PFSK-1 (cell line): Measurements from ENCODE around the gene CD276.

ENCODE experiments used
- FOXP2 ChIP-seq: optimal IDR thresholded peaks from 2 replicates; pipeline ENCODE3; 2011; ENCODE audit warnings: borderline replicate concordance, control low read depth, inconsistent platforms; ENCODE audit not compliant: insufficient read depth; ENCODE audit errors: extremely low read length, extremely low read depth
- POLR2AphosphoS5 ChIP-seq: IDR thresholded peaks from 2 replicates; pipeline ENCODE4 v1.6.1; 2012; ENCODE audit warnings: low read depth, mild to moderate bottlenecking, control low read depth, low read length, moderate library complexity
- REST ChIP-seq, 2 experiments: IDR thresholded peaks; 2 replicates each; pipeline versions ENCODE4 v1.6.1 to v1.8.0; 2011 to 2012; ENCODE audit warnings: low read depth in 2 of 2, low read length in 2 of 2, control low read depth in 1 of 2, inconsistent platforms in 1 of 2, mild to moderate bottlenecking in 1 of 2, moderate library complexity in 1 of 2; ENCODE audit not compliant: insufficient read depth in 1 of 2
- SIN3A ChIP-seq: IDR thresholded peaks from 2 replicates; pipeline ENCODE4 v1.6.1; 2012; ENCODE audit warnings: mild to moderate bottlenecking, low read length, moderate library complexity, borderline replicate concordance; ENCODE audit not compliant: insufficient read depth
- TAF1 ChIP-seq: IDR thresholded peaks from 2 replicates; pipeline ENCODE4 v1.6.1; 2012; ENCODE audit warnings: low read length, control low read depth, borderline replicate concordance; ENCODE audit not compliant: insufficient read depth

CD276 gene

GRCh38 chr15:73674587-73674986, 9.6 kb upstream of the CD276 start:
- no peak for TF ChIP-seq FOXP2
- no peak for TF ChIP-seq POLR2AphosphoS5
- TF ChIP-seq REST (IDR thresholded peaks at IDR 0.05; ENCODE audit: insufficient read depth in 1 of 2, low read depth in 2 of 2, low read length in 2 of 2): no peak
- TF ChIP-seq SIN3A: no peak
- no peak for TF ChIP-seq TAF1

GRCh38 chr15:73677146-73677607, 7.0 kb upstream of the CD276 start:
- TF ChIP-seq TAF1 (no peak), POLR2AphosphoS5 (no peak), FOXP2 (no peak), REST (IDR thresholded peaks at IDR 0.05; ENCODE audit: insufficient read depth in 1 of 2, low read depth in 2 of 2, low read length in 2 of 2) (no peak), SIN3A (no peak)

- TF ChIP-seq REST (IDR thresholded peaks at IDR 0.05; ENCODE audit: insufficient read depth in 1 of 2, low read depth in 2 of 2, low read length in 2 of 2) (no peak), FOXP2 (no peak), SIN3A (no peak), POLR2AphosphoS5 (no peak), TAF1 (no peak)
Measured at GRCh38 chr15:73677733-73678132, 6.5 kb upstream of the CD276 start.

- TF ChIP-seq FOXP2: no peak
- TF ChIP-seq REST (IDR thresholded peaks at IDR 0.05; ENCODE audit: insufficient read depth in 1 of 2, low read depth in 2 of 2, low read length in 2 of 2): no peak
Measured at GRCh38 chr15:73678498-73678897, 5.7 kb upstream of the CD276 start.

GRCh38 chr15:73679180-73679579, 5.0 kb upstream of the CD276 start:
- no peak for TF ChIP-seq SIN3A

- TF ChIP-seq FOXP2 (no peak), REST (IDR thresholded peaks at IDR 0.05; ENCODE audit: insufficient read depth in 1 of 2, low read depth in 2 of 2, low read length in 2 of 2) (no peak), POLR2AphosphoS5 (no peak), TAF1 (no peak), SIN3A (no peak)
Measured at GRCh38 chr15:73679964-73680363, 4.2 kb upstream of the CD276 start.
